Endometrial microvascular endothelial cells (primary cell): ENCODE results near the gene HPSE2. TPM values are rescaled to one million over a fixed set of nuclear protein-coding genes. Genes with fewer than 3 reads are reported as not detected.

Experiments used
- total RNA-seq: library from RNA; depleted of rRNA; stranded (reverse); fragments of >200 nt; gene quantifications from one replicate; pipeline ENCODE4 v1.2.3, GENCODE V29; 2015; ENCODE audit errors: inconsistent ontology term

Gene HPSE2
- total RNA-seq, 1 donor from 2014 or later = not detected

Other genes with a start within 250 kb of the HPSE2 start
- not detected for gene CNNM1, start 93.5 kb upstream of the HPSE2 start, total RNA-seq
- gene GOT1, start 194.8 kb upstream of the HPSE2 start, total RNA-seq = 29.2 TPM